Astrocyte of the hippocampus (primary cell): ENCODE measurements around the gene CTCF.
A peak's percentile ranks its signal among the peaks of the same experiment; 100 is the strongest.
"Not testable (repeated sequence)": the region's sequence is repeated elsewhere in the genome, so short reads cannot be mapped to it uniquely, and the experiment has no call there.

ENCODE experiments used
- DNase-seq: peaks from one replicate; pipeline ENCODE4 v3.0.0; 2011; ENCODE audit warnings: low read depth, low spot score

CTCF gene

GRCh38 chr16:67562526-67562917 lies at the start of gene CTCF:
Gene CTCF (plus strand): TSS chr16:67562526. CDS start chr16:67610833, 48,307 bp downstream.
- peak; percentile 96 for DNase-seq

GRCh38 chr16:67513892-67514291 lies 48.4 kb upstream of the CTCF start:
- DNase-seq: not testable (repeated sequence)

GRCh38 chr16:67514382-67514828 lies 47.9 kb upstream of the CTCF start:
- peak; percentile 82 for DNase-seq

- DNase-seq: peak; percentile 64
These were observed 45.8 kb upstream of the CTCF start for GRCh38 chr16:67516296-67517154.

- no peak for DNase-seq
These were observed 45.2 kb upstream of the CTCF start for GRCh38 chr16:67517155-67517445.

- DNase-seq: no peak
These were observed 44.5 kb upstream of the CTCF start for GRCh38 chr16:67517661-67518423.

GRCh38 chr16:67518676-67519075 lies 43.6 kb upstream of the CTCF start:
- DNase-seq: no peak

GRCh38 chr16:67519242-67519641 lies 43.1 kb upstream of the CTCF start:
- no peak for DNase-seq

- peak; percentile 98 for DNase-seq
These were observed 41.1 kb upstream of the CTCF start for GRCh38 chr16:67521095-67521804.

- peak; percentile 62 for DNase-seq
These were observed 37.0 kb upstream of the CTCF start for GRCh38 chr16:67525176-67525860.

GRCh38 chr16:67526149-67526791 lies 36.1 kb upstream of the CTCF start:
- peak; percentile 55 for DNase-seq

- peak; percentile 66 for DNase-seq
These were observed 34.0 kb upstream of the CTCF start, which contains the start of gene RIPOR1 for GRCh38 chr16:67528222-67528869. Gene RIPOR1 (plus strand): TSS chr16:67528829. CDS start chr16:67538447, 9,618 bp downstream.

GRCh38 chr16:67528870-67529581 lies 33.3 kb upstream of the CTCF start:
- DNase-seq: peak; percentile 76

- DNase-seq: peak; percentile 46
These were observed 32.7 kb upstream of the CTCF start for GRCh38 chr16:67529582-67530012.

GRCh38 chr16:67530013-67530939 lies 32.0 kb upstream of the CTCF start:
- peak; percentile 93 for DNase-seq

- no peak for DNase-seq
These were observed 31.1 kb upstream of the CTCF start for GRCh38 chr16:67531247-67531646.

GRCh38 chr16:67533024-67533560 lies 29.2 kb upstream of the CTCF start:
- DNase-seq: no peak

- not testable (repeated sequence) for DNase-seq
These were observed 28.3 kb upstream of the CTCF start for GRCh38 chr16:67533987-67534386.
